HEK293 (cell line): ENCODE results near the gene ZCCHC2.

ENCODE experiments used
- CTCF ChIA-PET: fragments of 350-600 bp; formaldehyde crosslinking; extraction: SDS; loops from one replicate; lab custom pipeline; 2021; ENCODE audit warnings: antibody characterized with exemption; lab: Yijun Ruan, JAX
- POLR2A ChIA-PET: fragments of 300-600 bp; formaldehyde crosslinking; extraction: SDS; loops from one replicate; lab custom pipeline; 2020; ENCODE audit warnings: antibody characterized with exemption, inconsistent platforms; lab: Yijun Ruan, JAX
- H3K27ac ChIP-seq: fragments of 200-500 bp; sonication (Bioruptor generic); 2 replicates; pipeline ENCODE4 v1.5.1; 2014; ENCODE audit warnings: low read depth, low read length, control low read depth, inconsistent platforms; ENCODE audit errors: extremely low read depth
- H3K36me3 ChIP-seq, 2 experiments: fragments of 200-500 bp in 1 of 2; sonication (Bioruptor generic) in 1 of 2; 1 replicate in 1 of 2; 2 replicates in 1 of 2; pipeline ENCODE4 v1.5.1; 2014 to 2017; ENCODE audit warnings: inconsistent platforms in 2 of 2, low read length in 2 of 2; ENCODE audit not compliant: control insufficient read depth in 2 of 2, insufficient read depth in 1 of 2
- H3K4me1 ChIP-seq: fragments of 200-500 bp; sonication (Bioruptor generic); 2 replicates; pipeline ENCODE4 v1.5.1; 2014; ENCODE audit warnings: mild to moderate bottlenecking, low read length, inconsistent platforms; ENCODE audit not compliant: control insufficient read depth, insufficient read depth
- H3K4me3 ChIP-seq: 2 replicates; pipeline ENCODE4 v1.5.1; 2011; ENCODE audit warnings: low read depth, mild to moderate bottlenecking, control low read depth, low read length, moderate library complexity
- H3K9me3 ChIP-seq: fragments of 200-500 bp; sonication (Bioruptor generic); 2 replicates; pipeline ENCODE4 v1.5.1; 2014; ENCODE audit warnings: low read depth, low read length, inconsistent platforms; ENCODE audit not compliant: control insufficient read depth, insufficient read depth
- REPIN1 ChIP-seq: fragments of 450-650 bp; formaldehyde crosslinking; IDR thresholded peaks from 2 replicates; pipeline ENCODE4 v1.5.1; 2017; ENCODE audit warnings: missing biosample characterization, missing genetic modification characterization, low read depth
- SETDB1 ChIP-seq: IDR thresholded peaks from one replicate; pipeline ENCODE4 v1.6.1; 2017; ENCODE audit warnings: mild to moderate bottlenecking, low read length, moderate library complexity, mixed read lengths; ENCODE audit not compliant: insufficient read length
- WT1 ChIP-seq: fragments of 450-650 bp; formaldehyde crosslinking; IDR thresholded peaks from 2 replicates; pipeline ENCODE4 v1.5.1; 2016; ENCODE audit warnings: missing biosample characterization, missing genetic modification characterization
- ZBTB20 ChIP-seq: fragments of 450-650 bp; formaldehyde crosslinking; IDR thresholded peaks from 2 replicates; pipeline ENCODE4 v1.5.1; 2016; ENCODE audit warnings: missing biosample characterization, missing genetic modification characterization
- ZNF112 ChIP-seq: fragments of 450-650 bp; formaldehyde crosslinking; IDR thresholded peaks from 2 replicates; pipeline ENCODE4 v1.5.0; 2017; ENCODE audit warnings: missing biosample characterization, missing genetic modification characterization
- ZNF221 ChIP-seq: fragments of 450-650 bp; formaldehyde crosslinking; IDR thresholded peaks from 2 replicates; pipeline ENCODE4 v1.5.1; 2017; ENCODE audit warnings: missing biosample characterization, missing genetic modification characterization, borderline replicate concordance
- ZNF274 ChIP-seq, 2 experiments: fragments of 200-500 bp in 1 of 2; fragments of 450-650 bp in 1 of 2; sonication (Bioruptor generic) in 1 of 2; formaldehyde crosslinking in 1 of 2; IDR thresholded peaks; 2 replicates each; pipeline versions ENCODE4 v1.5.1 to v1.6.1; 2014 to 2016; ENCODE audit warnings: borderline replicate concordance in 1 of 2, inconsistent platforms in 1 of 2, low read length in 1 of 2, missing biosample characterization in 1 of 2, missing genetic modification characterization in 1 of 2
- ZNF292 ChIP-seq: fragments of 450-650 bp; formaldehyde crosslinking; IDR thresholded peaks from 2 replicates; pipeline ENCODE4 v1.5.1; 2016; ENCODE audit warnings: low read depth, missing biosample characterization, missing genetic modification characterization, borderline replicate concordance
- ZNF416 ChIP-seq: fragments of 450-650 bp; formaldehyde crosslinking; IDR thresholded peaks from 2 replicates; pipeline ENCODE4 v1.5.1; 2016; ENCODE audit warnings: missing biosample characterization, missing genetic modification characterization
- ZNF529 ChIP-seq: fragments of 450-650 bp; formaldehyde crosslinking; IDR thresholded peaks from 2 replicates; pipeline ENCODE4 v1.5.1; 2017; ENCODE audit warnings: missing genetic modification characterization, missing biosample characterization; ENCODE audit not compliant: insufficient replicate concordance
- ZNF664 ChIP-seq: fragments of 450-650 bp; formaldehyde crosslinking; IDR thresholded peaks from 2 replicates; pipeline ENCODE4 v1.5.1; 2016; ENCODE audit warnings: missing biosample characterization, missing genetic modification characterization
- ZNF76 ChIP-seq: fragments of 450-650 bp; formaldehyde crosslinking; IDR thresholded peaks from 2 replicates; pipeline ENCODE4; 2016; ENCODE audit warnings: low read depth, missing biosample characterization, missing genetic modification characterization, borderline replicate concordance
- ZNF792 ChIP-seq: fragments of 450-650 bp; formaldehyde crosslinking; IDR thresholded peaks from 2 replicates; pipeline ENCODE4 v1.5.1; 2016; ENCODE audit warnings: missing biosample characterization, missing genetic modification characterization
- TF ChIP-seq, protein P1 (sequence below): fragments of 450-650 bp; formaldehyde crosslinking; IDR thresholded peaks from 2 replicates; pipeline ENCODE4 v1.5.1; 2016; ENCODE audit warnings: missing biosample characterization, missing genetic modification characterization
- TF ChIP-seq, protein P2 (sequence below): fragments of 450-650 bp; formaldehyde crosslinking; IDR thresholded peaks from 2 replicates; pipeline ENCODE4 v1.5.1; 2016; ENCODE audit warnings: missing biosample characterization, missing genetic modification characterization
- TF ChIP-seq, protein P3 (sequence below): fragments of 450-650 bp; formaldehyde crosslinking; IDR thresholded peaks from 2 replicates; pipeline ENCODE4 v1.5.1; 2016; ENCODE audit warnings: missing biosample characterization, missing genetic modification characterization
- TF ChIP-seq, protein P4 (sequence below): fragments of 450-650 bp; formaldehyde crosslinking; IDR thresholded peaks from 2 replicates; pipeline ENCODE4 v1.5.1; 2016; ENCODE audit warnings: missing biosample characterization, missing genetic modification characterization, borderline replicate concordance

ZCCHC2 gene

DNA sequence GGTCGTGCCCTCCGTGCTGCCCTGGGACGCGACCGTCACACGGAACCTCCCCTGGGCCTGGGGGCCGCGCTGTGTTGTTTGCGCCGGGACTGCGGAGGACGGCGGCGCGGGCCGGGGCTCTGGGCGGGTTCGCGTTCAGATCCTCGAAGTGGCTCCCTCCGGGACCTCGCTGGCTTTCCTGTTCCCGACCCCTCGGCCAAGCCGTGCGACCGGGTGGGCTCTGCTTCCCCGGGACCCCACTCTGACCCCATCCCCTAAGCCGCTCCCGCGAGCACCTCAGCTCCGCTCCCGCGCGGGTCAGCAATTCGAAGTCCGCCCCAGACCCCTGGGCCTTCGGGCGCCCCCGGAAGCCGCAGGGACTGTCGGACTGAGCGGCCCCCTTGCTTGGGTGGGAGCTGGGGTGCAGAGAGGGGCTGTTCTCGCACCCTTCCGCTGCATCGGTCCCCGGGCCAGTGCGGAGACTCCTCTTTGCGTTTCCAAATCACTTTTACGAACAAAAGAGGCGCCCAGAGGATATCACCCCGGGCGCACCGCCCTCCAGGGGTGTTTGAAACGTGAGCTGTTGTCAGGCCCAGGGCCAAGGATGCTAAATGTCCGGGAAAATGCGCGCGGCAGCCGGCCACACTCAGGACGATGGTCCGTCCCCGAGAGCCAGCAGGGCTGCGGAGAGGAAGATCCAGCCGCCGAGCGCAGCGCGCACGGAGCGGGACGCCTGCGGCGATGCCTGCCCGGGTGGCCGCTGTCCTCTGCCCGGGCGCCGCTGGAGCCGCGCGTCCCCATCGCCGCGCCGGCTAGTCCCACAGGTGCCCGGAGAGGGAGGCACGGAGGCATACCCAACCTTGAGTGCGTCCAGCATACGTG, 73.5 kb downstream of the ZCCHC2 start:
- Histone ChIP-seq H3K36me3 (no peaks in the 10 kb centered on the region), H3K4me1 (peaks cover 2% of the 10 kb centered on the region; the same call in 1 of the 2 replicates), H3K27ac (no peak overlapping the region), H3K4me3 (peak overlapping the region; percentile 26), H3K9me3 (no peaks in the 10 kb centered on the region)
- ChIA-PET POLR2A (no interaction called here), CTCF (interaction anchor here (0.6 to 1.4 kb wide), 6 partner anchors 10 to 386 kb away, joined by 3 to 6 read pairs (median 3); no protein-coding TSS in a partner anchor)
- TF ChIP-seq, protein P1, sequence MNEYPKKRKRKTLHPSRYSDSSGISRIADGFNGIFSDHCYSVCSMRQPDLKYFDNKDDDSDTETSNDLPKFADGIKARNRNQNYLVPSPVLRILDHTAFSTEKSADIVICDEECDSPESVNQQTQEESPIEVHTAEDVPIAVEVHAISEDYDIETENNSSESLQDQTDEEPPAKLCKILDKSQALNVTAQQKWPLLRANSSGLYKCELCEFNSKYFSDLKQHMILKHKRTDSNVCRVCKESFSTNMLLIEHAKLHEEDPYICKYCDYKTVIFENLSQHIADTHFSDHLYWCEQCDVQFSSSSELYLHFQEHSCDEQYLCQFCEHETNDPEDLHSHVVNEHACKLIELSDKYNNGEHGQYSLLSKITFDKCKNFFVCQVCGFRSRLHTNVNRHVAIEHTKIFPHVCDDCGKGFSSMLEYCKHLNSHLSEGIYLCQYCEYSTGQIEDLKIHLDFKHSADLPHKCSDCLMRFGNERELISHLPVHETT (tag by site-specific recombination), result no peak
- TF ChIP-seq ZBTB20 (tag by site-specific recombination), result peak; percentile 31; the same call in 1 of the 2 replicates

DNA sequence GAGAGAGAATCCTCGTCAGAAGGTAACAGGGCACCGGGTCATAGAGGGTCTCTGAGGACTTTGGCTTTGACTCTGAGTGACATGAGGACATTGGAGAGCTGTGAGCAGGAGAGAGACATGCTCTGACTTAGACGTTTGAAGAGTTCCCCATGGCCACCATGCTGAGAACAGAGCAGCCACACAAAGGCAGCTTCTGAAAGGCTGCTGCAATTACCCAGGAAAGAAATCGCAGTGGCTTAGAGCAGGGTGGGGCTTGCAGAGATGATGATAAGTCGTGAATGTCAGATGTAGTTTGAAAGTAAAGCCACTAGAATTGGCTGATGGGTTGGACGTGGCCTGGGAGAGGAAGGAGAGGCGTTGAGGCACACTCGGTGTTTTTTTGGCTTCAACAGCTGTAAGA, 79.0 kb downstream of the ZCCHC2 start:
- CTCF ChIA-PET, result interaction anchor here (0.7 kb wide), 1 partner anchor 83 kb away, joined by 3 read pairs; no protein-coding TSS in a partner anchor
- TF ChIP-seq WT1 (tag by site-specific recombination), result no peak
- no peak for TF ChIP-seq SETDB1
- TF ChIP-seq, protein P2, sequence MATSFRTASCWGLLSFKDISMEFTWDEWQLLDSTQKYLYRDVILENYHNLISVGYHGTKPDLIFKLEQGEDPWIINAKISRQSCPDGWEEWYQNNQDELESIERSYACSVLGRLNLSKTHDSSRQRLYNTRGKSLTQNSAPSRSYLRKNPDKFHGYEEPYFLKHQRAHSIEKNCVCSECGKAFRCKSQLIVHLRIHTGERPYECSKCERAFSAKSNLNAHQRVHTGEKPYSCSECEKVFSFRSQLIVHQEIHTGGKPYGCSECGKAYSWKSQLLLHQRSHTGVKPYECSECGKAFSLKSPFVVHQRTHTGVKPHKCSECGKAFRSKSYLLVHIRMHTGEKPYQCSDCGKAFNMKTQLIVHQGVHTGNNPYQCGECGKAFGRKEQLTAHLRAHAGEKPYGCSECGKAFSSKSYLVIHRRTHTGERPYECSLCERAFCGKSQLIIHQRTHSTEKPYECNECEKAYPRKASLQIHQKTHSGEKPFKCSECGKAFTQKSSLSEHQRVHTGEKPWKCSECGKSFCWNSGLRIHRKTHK (tag by site-specific recombination), result no peak
- TF ChIP-seq ZNF529 (tag by site-specific recombination), result no peak
- no peak for TF ChIP-seq ZNF76 (tag by site-specific recombination)
- TF ChIP-seq, protein P3, sequence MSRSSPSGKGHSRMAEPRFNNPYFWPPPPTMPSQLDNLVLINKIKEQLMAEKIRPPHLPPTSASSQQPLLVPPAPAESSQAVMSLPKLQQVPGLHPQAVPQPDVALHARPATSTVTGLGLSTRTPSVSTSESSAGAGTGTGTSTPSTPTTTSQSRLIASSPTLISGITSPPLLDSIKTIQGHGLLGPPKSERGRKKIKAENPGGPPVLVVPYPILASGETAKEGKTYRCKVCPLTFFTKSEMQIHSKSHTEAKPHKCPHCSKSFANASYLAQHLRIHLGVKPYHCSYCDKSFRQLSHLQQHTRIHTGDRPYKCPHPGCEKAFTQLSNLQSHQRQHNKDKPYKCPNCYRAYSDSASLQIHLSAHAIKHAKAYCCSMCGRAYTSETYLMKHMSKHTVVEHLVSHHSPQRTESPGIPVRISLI (tag by site-specific recombination), result no peak
- no peak for TF ChIP-seq ZNF292 (tag by site-specific recombination)
- TF ChIP-seq, protein P4, sequence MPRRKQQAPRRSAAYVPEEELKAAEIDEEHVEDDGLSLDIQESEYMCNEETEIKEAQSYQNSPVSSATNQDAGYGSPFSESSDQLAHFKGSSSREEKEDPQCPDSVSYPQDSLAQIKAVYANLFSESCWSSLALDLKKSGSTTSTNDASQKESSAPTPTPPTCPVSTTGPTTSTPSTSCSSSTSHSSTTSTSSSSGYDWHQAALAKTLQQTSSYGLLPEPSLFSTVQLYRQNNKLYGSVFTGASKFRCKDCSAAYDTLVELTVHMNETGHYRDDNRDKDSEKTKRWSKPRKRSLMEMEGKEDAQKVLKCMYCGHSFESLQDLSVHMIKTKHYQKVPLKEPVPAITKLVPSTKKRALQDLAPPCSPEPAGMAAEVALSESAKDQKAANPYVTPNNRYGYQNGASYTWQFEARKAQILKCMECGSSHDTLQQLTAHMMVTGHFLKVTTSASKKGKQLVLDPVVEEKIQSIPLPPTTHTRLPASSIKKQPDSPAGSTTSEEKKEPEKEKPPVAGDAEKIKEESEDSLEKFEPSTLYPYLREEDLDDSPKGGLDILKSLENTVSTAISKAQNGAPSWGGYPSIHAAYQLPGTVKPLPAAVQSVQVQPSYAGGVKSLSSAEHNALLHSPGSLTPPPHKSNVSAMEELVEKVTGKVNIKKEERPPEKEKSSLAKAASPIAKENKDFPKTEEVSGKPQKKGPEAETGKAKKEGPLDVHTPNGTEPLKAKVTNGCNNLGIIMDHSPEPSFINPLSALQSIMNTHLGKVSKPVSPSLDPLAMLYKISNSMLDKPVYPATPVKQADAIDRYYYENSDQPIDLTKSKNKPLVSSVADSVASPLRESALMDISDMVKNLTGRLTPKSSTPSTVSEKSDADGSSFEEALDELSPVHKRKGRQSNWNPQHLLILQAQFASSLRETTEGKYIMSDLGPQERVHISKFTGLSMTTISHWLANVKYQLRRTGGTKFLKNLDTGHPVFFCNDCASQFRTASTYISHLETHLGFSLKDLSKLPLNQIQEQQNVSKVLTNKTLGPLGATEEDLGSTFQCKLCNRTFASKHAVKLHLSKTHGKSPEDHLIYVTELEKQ, result no peak
- no peak for TF ChIP-seq ZNF112 (tag by site-specific recombination)
- TF ChIP-seq ZNF792 (tag by site-specific recombination), result no peak
- no peak for TF ChIP-seq ZNF274 (IDR thresholded peaks at IDR 0.05; ENCODE audit: low read length)
- no peak for TF ChIP-seq ZNF274 (tag by site-specific recombination; IDR thresholded peaks at IDR 0.05; ENCODE audit: borderline replicate concordance)
- TF ChIP-seq ZNF664 (tag by site-specific recombination), result no peak
- TF ChIP-seq ZNF221, result no peak
- no peak for TF ChIP-seq ZNF416 (tag by site-specific recombination)
- no peak for TF ChIP-seq REPIN1 (tag by site-specific recombination)
- POLR2A ChIA-PET, result no interaction called here
- Histone ChIP-seq H3K4me3 (no peak overlapping the region), H3K4me1 (no peaks in the 10 kb centered on the region; the same call in 1 of the 2 replicates), H3K9me3 (no peaks in the 10 kb centered on the region), H3K36me3 (no peaks in the 10 kb centered on the region), H3K27ac (no peak overlapping the region)
